ENCODE measurements around the gene TBC1D7. TPM values are rescaled to one million over a fixed set of nuclear protein-coding genes. Genes with fewer than 3 reads are reported as not detected.
A peak's percentile ranks its signal among the peaks of the same experiment; 100 is the strongest.

TBC1D7 gene
- total and polyA plus RNA-seq, 2 donors (not counting 1 experiment from before 2014, with no cell fraction given): 21.5 to 22.3 TPM

- peaks cover 0 to 28% of the 10 kb centered on the region in 2 experiments for H3K36me3 ChIP-seq (replicated peaks in 1 of 2; ENCODE audit: control extremely low read depth in 1 of 2, control insufficient read depth in 1 of 2, extremely low read depth in 1 of 2, insufficient read depth in 2 of 2, low read length in 1 of 2)
- Mint-ChIP-seq H3K27me3 (no peaks in the 10 kb centered on the region), H3K4me3 (peak overlapping the region; percentile 94), H3K9me3 (ENCODE audit: insufficient read depth) (no peaks in the 10 kb centered on the region), H3K4me1 (peaks cover 72% of the 10 kb centered on the region), H3K27ac (peak overlapping the region; percentile 93)
- 0% methylated on average over 2 of the region's 10 CpGs for WGBS (ENCODE audit: insufficient coverage)
- H3K4me3 ChIP-seq (ENCODE audit: control extremely low read depth in 1 of 5, extremely low read depth in 1 of 5, insufficient read depth in 1 of 5, low read depth in 2 of 5, low read length in 4 of 5): peak overlapping the region; percentile 75 to 99 (median 96)
- no peaks in the 10 kb centered on the region for H3K9me3 ChIP-seq (ENCODE audit: control extremely low read depth in 1 of 3, control insufficient read depth in 2 of 3, insufficient read depth in 1 of 3, low read length in 2 of 3)
- TF ChIP-seq EZH2 (IDR thresholded peaks at IDR 0.05; ENCODE audit: borderline replicate concordance, insufficient read depth, low read depth, low read length, poor library complexity, severe bottlenecking): no peak
- no peak for TF ChIP-seq CTCF (IDR thresholded peaks at IDR 0.05)
- H3K79me2 ChIP-seq (ENCODE audit: control insufficient read depth, insufficient read depth, low read length): peaks cover 96% of the 10 kb centered on the region
- no peaks in the 10 kb centered on the region for H3K27me3 ChIP-seq (replicated peaks in 1 of 4; ENCODE audit: control extremely low read depth in 1 of 4, control insufficient read depth in 3 of 4, insufficient read depth in 4 of 4, low read length in 3 of 4)
- intact Hi-C loops (cut with micrococcal nuclease): loop anchor here (2.0 to 5.0 kb wide), 5 partner anchors 45 to 439 kb away; partner anchors contain the start of genes RANBP9 and TBC1D7
- peaks cover 4% of the 10 kb centered on the region for H4K20me1 ChIP-seq (ENCODE audit: control insufficient read depth, insufficient read depth, low read length, poor library complexity, severe bottlenecking)
- H2AFZ ChIP-seq (ENCODE audit: insufficient read depth, low read depth, low read length, poor library complexity, severe bottlenecking): peak overlapping the region; percentile 7
- H3K9ac ChIP-seq (ENCODE audit: low read length): peak overlapping the region; percentile 88
- peak overlapping the region; percentile 94 to 96 for H3K27ac ChIP-seq (ENCODE audit: low read length in 2 of 2)
- H3K4me2 ChIP-seq (replicated peaks; ENCODE audit: low read depth, low read length, poor library complexity, severe bottlenecking): peak overlapping the region; percentile 73
- DNase-seq: peak; percentile 46
- no peak for ATAC-seq (ENCODE audit: low read depth)
- peaks cover 58 to 71% of the 10 kb centered on the region in 2 donors for H3K4me1 ChIP-seq (ENCODE audit: control insufficient read depth in 2 of 2, insufficient read depth in 2 of 2, low read length in 2 of 2)
- ChIA-PET CTCF (interaction anchor here (0.7 to 8.2 kb wide), 9 partner anchors 12 to 362 kb away, joined by 3 to 152 read pairs (median 4); no protein-coding TSS in a partner anchor), POLR2A (interaction anchor here (0.7 to 1.8 kb wide), 5 partner anchors 12 to 302 kb away, joined by 3 to 8 read pairs (median 3); partner anchors contain the start of gene TBC1D7)
Observed at GRCh38 chr6:13273202-13273930, 55.0 kb downstream of the TBC1D7 start.

All from B cell (primary cell).